ENCODE results near the gene IFFO2.

GRCh38 chr1:18880585-18880984 is 75.9 kb downstream of the IFFO2 start:
- TF ChIP-seq EZH2 (IDR thresholded peaks at IDR 0.05; ENCODE audit: borderline replicate concordance, low read length) (no peak), CTCF (IDR thresholded peaks at IDR 0.05; ENCODE audit: low read length) (no peak)

All from OCI-LY1 (cell line).